Measurements from ENCODE around the gene NDUFB6. TPM values are rescaled to one million over a fixed set of nuclear protein-coding genes. Genes with fewer than 3 reads are reported as not detected.

Gene NDUFB6
- total RNA-seq, 2 experiments from 2014 or later = 29.6 to 67.0 TPM

GRCh38 chr9:32571969-32572899 lies 725 bp downstream of the NDUFB6 start:
- CTCF ChIA-PET = interaction anchor here (0.6 to 15.7 kb wide), 20 partner anchors 9 to 414 kb away, joined by 3 to 530 read pairs (median 6); partner anchors contain the start of genes ACO1, RIGI and TOPORS
- Mint-ChIP-seq H3K4me3 (peak overlapping the region; percentile 98), H3K9me3 (ENCODE audit: low read depth) (no peaks in the 10 kb centered on the region), H3K4me1 (peaks cover 25% of the 10 kb centered on the region), H3K36me3 (ENCODE audit: low read depth) (peaks cover 5% of the 10 kb centered on the region), H3K27me3 (no peaks in the 10 kb centered on the region), H3K27ac (peak overlapping the region; percentile 98)
- DNase-seq = peak; percentile 85
- POLR2A ChIA-PET = interaction anchor here (0.6 to 2.0 kb wide), 6 partner anchors 19 to 586 kb away, joined by 3 to 11 read pairs (median 5); partner anchors contain the start of gene SMIM27
- intact Hi-C loops (cut with DNase I, micrococcal nuclease) = loop anchor here (1.0 kb wide), 4 partner anchors 20 to 193 kb away; partner anchors contain the start of genes ACO1 (in 1 of the 2), RIGI (in 1 of the 2), SMIM27 (in 1 of the 2) and TOPORS (in 1 of the 2)
- peak; percentile 92 for ATAC-seq

- intact Hi-C loops (cut with DNase I, micrococcal nuclease) = no loop called here
- peaks cover 28% of the 10 kb centered on the region for H3K4me1 Mint-ChIP-seq
- ATAC-seq (no peak), DNase-seq (no peak)
- no peak overlapping the region for H3K27ac Mint-ChIP-seq
- H3K4me3 Mint-ChIP-seq = no peak overlapping the region
- no peaks in the 10 kb centered on the region for H3K9me3 Mint-ChIP-seq (ENCODE audit: low read depth)
- ChIA-PET POLR2A (no interaction called here), CTCF (no interaction called here)
- peaks cover 12% of the 10 kb centered on the region for H3K36me3 Mint-ChIP-seq (ENCODE audit: low read depth)
- no peaks in the 10 kb centered on the region for H3K27me3 Mint-ChIP-seq
These were observed 2.7 kb downstream of the NDUFB6 start for GRCh38 chr9:32570262-32570661.

GRCh38 chr9:32566770-32567169 lies 6.2 kb downstream of the NDUFB6 start:
- no peak for ATAC-seq
- DNase-seq = no peak
- no peak overlapping the region for H3K27ac Mint-ChIP-seq
- H3K4me3 Mint-ChIP-seq = no peak overlapping the region
- H3K36me3 Mint-ChIP-seq (ENCODE audit: low read depth) = peaks cover 17% of the 10 kb centered on the region
- no peaks in the 10 kb centered on the region for H3K9me3 Mint-ChIP-seq (ENCODE audit: low read depth)
- H3K4me1 Mint-ChIP-seq = peaks cover 20% of the 10 kb centered on the region
- CTCF ChIA-PET = interaction anchor here (0.6 to 4.3 kb wide), 3 partner anchors 10 to 187 kb away, joined by 3 to 28 read pairs (median 3); no protein-coding TSS in a partner anchor
- H3K27me3 Mint-ChIP-seq = no peaks in the 10 kb centered on the region
- intact Hi-C loops (cut with DNase I, micrococcal nuclease) = no loop called here
- POLR2A ChIA-PET = interaction anchor here (1.0 kb wide), 1 partner anchor 9 kb away, joined by 4 read pairs; no protein-coding TSS in a partner anchor

- no peak overlapping the region for H3K4me3 Mint-ChIP-seq
- no peak overlapping the region for H3K27ac Mint-ChIP-seq
- H3K27me3 Mint-ChIP-seq = no peaks in the 10 kb centered on the region
- ChIA-PET CTCF (interaction anchor here (4.3 kb wide), 1 partner anchor 187 kb away, joined by 28 read pairs; no protein-coding TSS in a partner anchor), POLR2A (interaction anchor here (1.0 kb wide), 1 partner anchor 8 kb away, joined by 4 read pairs; no protein-coding TSS in a partner anchor)
- H3K36me3 Mint-ChIP-seq (ENCODE audit: low read depth) = peaks cover 20% of the 10 kb centered on the region
- no peaks in the 10 kb centered on the region for H3K9me3 Mint-ChIP-seq (ENCODE audit: low read depth)
- DNase-seq (no peak), ATAC-seq (no peak)
- peaks cover 19% of the 10 kb centered on the region for H3K4me1 Mint-ChIP-seq
- intact Hi-C loops (cut with DNase I, micrococcal nuclease) = no loop called here
These were observed 7.0 kb downstream of the NDUFB6 start for GRCh38 chr9:32565967-32566366.

- ChIA-PET CTCF (interaction anchor here (1.1 to 2.9 kb wide), 3 partner anchors 14 to 182 kb away, joined by 3 to 18 read pairs (median 10); partner anchors contain the start of gene NDUFB6), POLR2A (interaction anchor here (0.9 kb wide), 1 partner anchor 8 kb away, joined by 4 read pairs; no protein-coding TSS in a partner anchor)
- Mint-ChIP-seq H3K9me3 (ENCODE audit: low read depth) (no peaks in the 10 kb centered on the region), H3K4me3 (no peak overlapping the region), H3K27me3 (no peaks in the 10 kb centered on the region), H3K27ac (no peak overlapping the region), H3K36me3 (ENCODE audit: low read depth) (peaks cover 17% of the 10 kb centered on the region), H3K4me1 (peaks cover 37% of the 10 kb centered on the region)
- ATAC-seq (no peak), DNase-seq (no peak)
- intact Hi-C loops (cut with DNase I, micrococcal nuclease) = loop anchor here (10.0 kb wide), 2 partner anchors 606 to 1616 kb away; partner anchors contain the start of genes B4GALT1 (in 1 of the 2) and UBAP1 (in 1 of the 2)
These were observed 14.5 kb downstream of the NDUFB6 start for GRCh38 chr9:32558408-32558934.

GRCh38 chr9:32554591-32554990 lies 18.4 kb downstream of the NDUFB6 start:
- ChIA-PET POLR2A (no interaction called here), CTCF (interaction anchor here (1.2 to 3.1 kb wide), 3 partner anchors 9 to 26 kb away, joined by 5 to 17 read pairs (median 5); partner anchors contain the start of gene NDUFB6)
- peaks cover 41% of the 10 kb centered on the region for H3K4me1 Mint-ChIP-seq
- no peaks in the 10 kb centered on the region for H3K27me3 Mint-ChIP-seq
- peak overlapping the region; percentile 42 for H3K27ac Mint-ChIP-seq
- no peak overlapping the region for H3K4me3 Mint-ChIP-seq
- DNase-seq (no peak), ATAC-seq (no peak)
- no peaks in the 10 kb centered on the region for H3K9me3 Mint-ChIP-seq (ENCODE audit: low read depth)
- H3K36me3 Mint-ChIP-seq (ENCODE audit: low read depth) = peaks cover 25% of the 10 kb centered on the region
- intact Hi-C loops (cut with DNase I, micrococcal nuclease) = loop anchor here (5.0 to 10.0 kb wide), 3 partner anchors 523 to 1620 kb away; partner anchors contain the start of genes B4GALT1 (in 1 of the 2), SMU1 (in 1 of the 2) and UBAP1 (in 1 of the 2)

GRCh38 chr9:32554107-32554506 lies 18.9 kb downstream of the NDUFB6 start:
- ChIA-PET POLR2A (no interaction called here), CTCF (interaction anchor here (1.2 to 3.1 kb wide), 3 partner anchors 9 to 26 kb away, joined by 5 to 17 read pairs (median 5); partner anchors contain the start of gene NDUFB6)
- H3K9me3 Mint-ChIP-seq (ENCODE audit: low read depth) = no peaks in the 10 kb centered on the region
- DNase-seq (no peak), ATAC-seq (no peak)
- H3K4me3 Mint-ChIP-seq = no peak overlapping the region
- no peaks in the 10 kb centered on the region for H3K27me3 Mint-ChIP-seq
- peaks cover 28% of the 10 kb centered on the region for H3K36me3 Mint-ChIP-seq (ENCODE audit: low read depth)
- intact Hi-C loops (cut with DNase I, micrococcal nuclease) = loop anchor here (5.0 to 10.0 kb wide), 3 partner anchors 523 to 1621 kb away; partner anchors contain the start of genes B4GALT1 (in 1 of the 2), SMU1 (in 1 of the 2) and UBAP1 (in 1 of the 2)
- peaks cover 41% of the 10 kb centered on the region for H3K4me1 Mint-ChIP-seq
- H3K27ac Mint-ChIP-seq = peak overlapping the region; percentile 42

GRCh38 chr9:32552172-32552872 lies 20.6 kb downstream of the NDUFB6 start, which contains the start of the genes SMIM27 and TOPORS:
SMIM27 (plus strand) TSS chr9:32552327; CDS start chr9:32552435, 108 bp downstream.
TOPORS (minus strand) TSS chr9:32552586; CDS start chr9:32552436, 150 bp downstream.
- no peaks in the 10 kb centered on the region for H3K9me3 Mint-ChIP-seq (ENCODE audit: low read depth)
- POLR2A ChIA-PET = interaction anchor here (1.0 kb wide), 2 partner anchors 20 kb away, joined by 4 to 5 read pairs; no protein-coding TSS in a partner anchor
- intact Hi-C loops (cut with DNase I, micrococcal nuclease) = loop anchor here (1.0 to 10.0 kb wide), 9 partner anchors 20 to 1622 kb away; partner anchors contain the start of genes APTX (in 1 of the 2), B4GALT1 (in 1 of the 2), BAG1 (in 1 of the 2) and DNAJA1 (in 1 of the 2)
- peaks cover 30% of the 10 kb centered on the region for H3K36me3 Mint-ChIP-seq (ENCODE audit: low read depth)
- CTCF ChIA-PET = interaction anchor here (0.9 to 5.0 kb wide), 6 partner anchors 20 to 173 kb away, joined by 3 to 25 read pairs (median 12); partner anchors contain the start of genes ACO1, NDUFB6 and RIGI
- ATAC-seq (peak; percentile 73), DNase-seq (peak; percentile 95)
- peak within 1 kb of the TSS; percentile 99 for H3K27ac Mint-ChIP-seq
- no peaks in the 10 kb centered on the region for H3K27me3 Mint-ChIP-seq
- peaks cover 43% of the 10 kb centered on the region for H3K4me1 Mint-ChIP-seq
- peak within 1 kb of the TSS; percentile 96 for H3K4me3 Mint-ChIP-seq

- intact Hi-C loops (cut with DNase I, micrococcal nuclease) = loop anchor here (1.0 to 10.0 kb wide), 13 partner anchors 21 to 1623 kb away; partner anchors contain the start of genes APTX (in 2 of the 2), B4GALT1 (in 2 of the 2), ACO1 (in 1 of the 2) and BAG1 (in 1 of the 2)
- peak; percentile 31 for ATAC-seq
- Mint-ChIP-seq H3K36me3 (ENCODE audit: low read depth) (peaks cover 34% of the 10 kb centered on the region), H3K9me3 (ENCODE audit: low read depth) (no peaks in the 10 kb centered on the region), H3K27me3 (no peaks in the 10 kb centered on the region), H3K27ac (peak overlapping the region; percentile 99), H3K4me3 (peak overlapping the region; percentile 96), H3K4me1 (peaks cover 48% of the 10 kb centered on the region)
- DNase-seq = peak; percentile 73
- POLR2A ChIA-PET = interaction anchor here (1.0 to 1.6 kb wide), 4 partner anchors 21 to 166 kb away, joined by 3 to 9 read pairs (median 6); partner anchors contain the start of genes NDUFB6 and RIGI
- CTCF ChIA-PET = interaction anchor here (0.7 to 5.0 kb wide), 9 partner anchors 12 to 173 kb away, joined by 3 to 25 read pairs (median 4); partner anchors contain the start of genes ACO1, NDUFB6 and RIGI
These were observed 21.5 kb downstream of the NDUFB6 start for GRCh38 chr9:32551276-32552051.
